Upper lobe of left lung (tissue), 4 donors: Measurements from ENCODE around the gene PINK1.

ENCODE experiments used
- CTCF ChIP-seq, 6 experiments: fragments of 450-650 bp in 4 of 6; fragments of 200-600 bp in 2 of 6; sonication (generic) in 2 of 6; IDR thresholded peaks; one replicate each; pipeline ENCODE4 v1.5.1; 2016 to 2019; ENCODE audit warnings: antibody characterized with exemption in 6 of 6
- EP300 ChIP-seq, 4 donors: sonication (generic); formaldehyde crosslinking; IDR thresholded peaks; one replicate each; pipeline ENCODE4 v1.5.1; 2017; ENCODE audit warnings: antibody characterized with exemption in 4 of 4, control low read depth in 2 of 4
- POLR2A ChIP-seq, 4 donors: fragments of 450-650 bp; IDR thresholded peaks; one replicate each; pipeline ENCODE4 v1.5.1; 2016 to 2017; ENCODE audit warnings: antibody characterized with exemption in 4 of 4, mild to moderate bottlenecking in 2 of 4
- POLR2AphosphoS5 ChIP-seq, 2 donors: sonication (generic); formaldehyde crosslinking; IDR thresholded peaks; one replicate each; pipeline ENCODE4 v1.5.1; 2017; ENCODE audit warnings: antibody characterized with exemption in 2 of 2

GRCh38 chr1:20589331-20590278, 43.7 kb upstream of the PINK1 start:
- no peak for TF ChIP-seq CTCF (IDR thresholded peaks at IDR 0.05)
- TF ChIP-seq POLR2AphosphoS5 (IDR thresholded peaks at IDR 0.05): no peak
- TF ChIP-seq POLR2A (IDR thresholded peaks at IDR 0.05): peak in 1 of 4 donors; percentile 10
- TF ChIP-seq EP300 (IDR thresholded peaks at IDR 0.05): no peak
